Omental fat pad (tissue), 4 donors: ENCODE data around the gene CALCOCO2. TPM values are rescaled to one million over a fixed set of nuclear protein-coding genes. Genes with fewer than 3 reads are reported as not detected.
A peak's percentile ranks its signal among the peaks of the same experiment; 100 is the strongest.
"Not testable (repeated sequence)": the region's sequence is repeated elsewhere in the genome, so short reads cannot be mapped to it uniquely, and the experiment has no call there.

Source experiments
- ATAC-seq: fragments of 150-250 bp; one replicate; pipeline ENCODE4 v1.9.1; 2016; ENCODE audit warnings: mild to moderate bottlenecking, moderate library complexity; ENCODE audit not compliant: low FRiP score
- DNase-seq: peaks from one replicate; pipeline ENCODE4 v3.0.0-alpha.2; 2019; ENCODE audit warnings: low spot score
- total RNA-seq, 4 donors: library from RNA; depleted of rRNA; stranded (reverse); fragments of >200 nt; gene quantifications; one replicate each; pipeline ENCODE4 v1.1.0, GENCODE V29; 2016
- TF ChIP-seq, protein P1 (sequence below), 3 donors: fragments of 450-650 bp; IDR thresholded peaks; one replicate each; pipeline ENCODE4 v1.5.1; 2016 to 2017; ENCODE audit warnings: antibody characterized with exemption in 3 of 3, mild to moderate bottlenecking in 3 of 3, moderate library complexity in 2 of 3

Gene CALCOCO2
- total RNA-seq, 4 donors from 2014 or later: 107 to 356 (median 135) TPM

DNA sequence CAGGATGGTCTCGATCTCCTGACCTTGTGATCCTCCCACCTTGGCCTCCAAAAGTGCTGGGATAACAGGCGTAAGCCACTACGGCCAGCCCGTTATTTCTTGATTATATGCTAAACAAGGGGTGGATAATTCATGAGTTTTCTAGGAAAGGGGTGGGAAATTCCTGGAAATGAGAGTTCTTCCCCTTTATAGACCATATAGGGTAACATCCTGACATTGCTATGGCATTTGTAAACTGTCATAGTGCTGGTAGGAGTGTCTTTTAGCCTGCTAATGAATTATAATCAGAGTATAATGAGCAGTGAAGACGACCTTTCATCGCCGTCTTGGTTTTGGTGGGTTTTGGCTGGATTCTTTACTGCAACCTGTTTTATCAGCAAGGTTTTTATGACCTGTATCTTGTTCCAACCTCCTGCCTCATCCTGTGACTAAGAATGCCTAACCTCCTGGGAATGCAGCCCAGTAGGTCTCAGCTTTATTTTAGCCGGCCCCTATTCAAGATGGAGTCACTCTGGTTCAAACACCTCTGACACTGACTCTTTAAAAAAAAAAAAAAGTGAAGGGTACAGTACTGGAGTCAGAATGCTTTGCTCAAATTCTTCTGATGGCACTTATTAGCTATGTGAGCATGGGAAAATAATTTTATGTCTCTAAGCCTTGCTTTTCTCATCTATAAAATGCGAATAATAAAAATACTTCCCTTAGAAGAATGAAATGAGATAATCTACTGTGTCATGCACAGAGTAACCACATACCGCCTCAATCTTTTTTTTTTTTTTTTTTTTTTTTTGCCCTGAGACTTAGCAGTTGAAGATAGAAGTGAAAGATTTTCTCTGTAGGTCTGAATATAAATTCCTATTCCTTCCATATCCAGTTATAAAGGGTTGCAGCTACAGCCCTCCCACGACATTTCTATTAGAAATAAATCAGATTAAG is 5.1 kb upstream of the CALCOCO2 start:
- ATAC-seq (no peak), DNase-seq (no peak)
- TF ChIP-seq, protein P1, sequence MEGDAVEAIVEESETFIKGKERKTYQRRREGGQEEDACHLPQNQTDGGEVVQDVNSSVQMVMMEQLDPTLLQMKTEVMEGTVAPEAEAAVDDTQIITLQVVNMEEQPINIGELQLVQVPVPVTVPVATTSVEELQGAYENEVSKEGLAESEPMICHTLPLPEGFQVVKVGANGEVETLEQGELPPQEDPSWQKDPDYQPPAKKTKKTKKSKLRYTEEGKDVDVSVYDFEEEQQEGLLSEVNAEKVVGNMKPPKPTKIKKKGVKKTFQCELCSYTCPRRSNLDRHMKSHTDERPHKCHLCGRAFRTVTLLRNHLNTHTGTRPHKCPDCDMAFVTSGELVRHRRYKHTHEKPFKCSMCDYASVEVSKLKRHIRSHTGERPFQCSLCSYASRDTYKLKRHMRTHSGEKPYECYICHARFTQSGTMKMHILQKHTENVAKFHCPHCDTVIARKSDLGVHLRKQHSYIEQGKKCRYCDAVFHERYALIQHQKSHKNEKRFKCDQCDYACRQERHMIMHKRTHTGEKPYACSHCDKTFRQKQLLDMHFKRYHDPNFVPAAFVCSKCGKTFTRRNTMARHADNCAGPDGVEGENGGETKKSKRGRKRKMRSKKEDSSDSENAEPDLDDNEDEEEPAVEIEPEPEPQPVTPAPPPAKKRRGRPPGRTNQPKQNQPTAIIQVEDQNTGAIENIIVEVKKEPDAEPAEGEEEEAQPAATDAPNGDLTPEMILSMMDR (IDR thresholded peaks at IDR 0.05): no peak

DNA sequence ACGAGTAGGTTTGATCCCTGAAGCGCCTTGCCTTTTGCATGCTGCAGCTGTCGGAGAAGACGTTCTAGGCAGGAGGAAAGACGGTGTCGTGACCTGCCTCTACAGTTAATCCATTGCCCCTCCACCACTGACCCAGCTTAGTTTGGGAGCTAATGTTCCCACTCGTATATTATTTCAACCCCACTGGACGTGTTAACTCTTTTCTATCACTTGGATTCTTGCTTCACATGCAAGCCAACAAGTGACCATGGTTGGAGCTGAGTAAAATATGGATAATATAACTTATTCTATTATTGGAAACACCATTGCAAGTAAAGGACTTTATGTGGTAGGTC is 681 bp downstream of the CALCOCO2 start:
- ATAC-seq (no peak), DNase-seq (no peak)
- TF ChIP-seq, protein P1 (IDR thresholded peaks at IDR 0.05): no peak

DNA sequence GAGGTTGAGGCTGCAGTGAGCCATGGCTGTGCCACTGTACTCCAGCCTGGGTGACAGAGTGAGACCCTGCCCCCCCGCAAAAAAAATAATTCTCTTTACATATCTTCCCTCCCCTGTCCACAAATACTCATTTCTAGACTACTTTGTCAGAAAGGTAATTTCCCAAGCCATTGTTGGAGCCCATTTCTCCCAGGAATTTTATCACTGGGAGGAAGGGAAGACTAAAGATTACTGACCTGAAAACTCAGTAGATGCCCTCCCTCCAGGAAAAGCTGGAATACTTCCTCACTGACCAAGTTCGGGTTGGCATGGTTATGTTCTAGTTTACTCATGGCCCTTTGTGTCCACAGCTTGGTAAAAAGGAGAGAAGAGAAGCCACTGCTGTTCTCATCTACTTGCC is 4.1 kb downstream of the CALCOCO2 start:
- no peak for DNase-seq
- ATAC-seq: no peak
- TF ChIP-seq, protein P1 (IDR thresholded peaks at IDR 0.05): no peak

DNA sequence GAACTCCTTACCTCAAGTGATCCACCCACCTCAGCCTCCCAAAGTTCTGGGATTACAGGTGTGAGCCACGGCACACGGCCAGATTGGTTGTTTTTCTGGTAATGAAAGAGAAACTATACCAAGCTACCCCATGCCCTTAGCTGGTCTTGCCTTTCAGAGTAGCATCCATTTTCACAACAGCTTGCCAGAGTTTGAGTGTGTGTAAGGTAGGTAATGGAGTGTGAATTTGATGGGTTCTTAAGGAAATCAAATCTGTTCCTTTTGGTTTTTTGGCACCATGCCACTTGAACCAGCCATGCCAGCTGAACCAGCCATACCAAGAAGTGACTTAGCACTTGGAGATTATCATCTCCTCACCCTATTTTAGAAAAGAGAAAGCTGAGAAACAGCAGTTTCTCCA is 5.1 kb downstream of the CALCOCO2 start:
- TF ChIP-seq, protein P1 (IDR thresholded peaks at IDR 0.05): no peak
- no peak for DNase-seq
- no peak for ATAC-seq

DNA sequence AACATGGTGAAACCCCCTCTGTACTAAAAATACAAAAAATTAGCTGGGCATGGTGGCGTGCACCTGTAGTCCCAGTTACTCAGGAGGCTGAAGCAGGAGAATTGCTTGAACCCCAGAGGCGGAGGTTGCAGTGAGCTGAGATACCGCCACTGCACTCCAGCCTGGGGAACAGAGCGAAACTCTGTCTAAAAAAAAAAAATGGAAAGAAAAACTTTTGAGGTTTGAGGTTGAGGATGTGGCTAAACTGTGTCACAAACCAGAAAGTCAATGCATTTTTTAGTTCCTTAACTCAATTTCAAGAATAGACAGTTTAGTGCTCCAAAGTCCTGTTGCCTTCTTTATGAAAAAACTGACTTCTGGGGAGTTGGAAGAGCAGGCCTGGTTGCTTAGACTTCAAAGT is 6.6 kb downstream of the CALCOCO2 start:
- not testable (repeated sequence) for DNase-seq, ATAC-seq

DNA sequence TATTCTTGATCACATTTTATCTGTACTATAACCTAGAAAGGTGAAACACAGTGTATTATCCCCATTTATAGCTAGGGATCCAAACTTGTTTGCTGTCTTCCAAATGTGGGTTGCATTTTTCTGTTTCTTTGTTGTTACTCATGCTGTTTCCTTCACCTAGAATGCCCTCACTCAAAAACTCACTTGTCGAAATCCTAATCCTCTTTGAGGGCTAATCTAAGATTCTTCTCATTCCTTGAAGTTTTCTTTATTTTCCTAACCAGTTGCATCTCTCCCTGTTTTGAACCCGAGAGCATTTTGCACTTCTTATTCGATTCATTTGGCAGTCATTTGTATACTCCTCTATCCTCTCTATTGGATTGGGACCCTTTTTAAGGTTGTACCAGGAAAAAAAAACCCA is 9.6 kb downstream of the CALCOCO2 start:
- ATAC-seq: no peak
- no peak for DNase-seq
- TF ChIP-seq, protein P1 (IDR thresholded peaks at IDR 0.05): no peak

DNA sequence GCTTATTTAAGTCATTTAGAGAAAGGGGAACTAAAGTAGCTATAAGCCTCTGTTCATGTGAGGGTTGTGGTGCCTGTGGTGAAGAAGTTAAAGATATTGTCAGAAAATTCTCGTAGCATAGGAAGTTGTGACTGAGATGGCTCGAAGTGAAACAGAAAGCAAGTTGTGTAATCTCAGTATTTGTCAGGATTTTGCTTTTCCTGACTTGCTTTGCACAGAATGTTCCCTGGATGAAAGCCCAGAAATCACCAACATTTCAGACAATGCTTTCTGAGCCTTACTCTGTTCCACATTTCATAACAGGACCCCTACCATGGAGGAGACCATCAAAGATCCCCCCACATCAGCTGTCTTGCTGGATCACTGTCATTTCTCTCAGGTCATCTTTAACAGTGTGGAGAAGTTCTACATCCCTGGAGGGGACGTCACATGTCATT is 10.6 kb downstream of the CALCOCO2 start:
- TF ChIP-seq, protein P1 (IDR thresholded peaks at IDR 0.05): no peak
- DNase-seq (no peak), ATAC-seq (peak; percentile 81)
